HG03108 (cell line): ENCODE data around the gene BHLHE41.

ENCODE experiments used
- ATAC-seq: cut with Tn5 transposase; IDR thresholded peaks from one replicate; pipeline ENCODE4 v1.9.1; 2021; ENCODE audit warnings: moderate library complexity; ENCODE audit not compliant: unreplicated experiment

The BHLHE41 gene

DNA sequence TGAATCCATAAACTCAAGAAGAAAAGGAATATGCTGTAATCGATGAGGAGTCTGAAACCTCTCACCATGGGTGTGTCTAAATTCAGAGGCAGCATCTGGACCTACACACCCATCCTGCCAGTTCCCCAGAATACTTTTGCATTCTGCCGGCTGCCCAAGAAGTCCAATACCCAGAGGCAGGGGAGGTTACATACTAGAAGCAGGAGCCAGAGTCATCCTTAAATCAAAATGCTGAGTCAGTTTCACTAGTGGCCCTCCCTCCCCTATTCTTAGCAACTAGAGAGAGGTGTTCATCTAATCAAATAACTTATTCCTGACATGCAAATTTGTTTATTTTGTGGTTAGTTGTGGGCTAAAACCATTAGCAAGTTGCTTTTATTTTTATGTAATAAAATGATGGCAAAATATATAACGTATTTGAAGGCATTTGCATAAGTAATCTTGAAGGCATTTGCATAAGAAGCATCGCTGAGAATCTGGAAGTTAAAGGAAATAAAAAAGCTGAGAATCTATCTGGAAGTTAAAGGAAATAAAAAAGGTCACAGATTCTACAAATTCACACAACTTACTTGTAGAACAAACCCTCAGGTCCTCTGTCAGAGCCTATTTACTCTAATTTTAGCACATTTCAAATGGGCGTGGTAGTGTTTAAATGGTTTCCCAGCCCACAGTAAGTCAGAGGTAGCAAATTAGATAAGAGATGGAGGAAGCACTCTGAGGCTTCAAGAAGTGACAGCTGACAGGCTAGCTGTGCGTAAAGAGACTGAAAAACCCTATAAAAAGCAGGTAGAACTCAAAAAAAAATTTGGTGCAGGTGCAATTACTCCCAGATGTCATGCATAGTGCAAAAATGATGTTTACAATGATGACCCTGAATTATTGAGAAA lies 7.8 kb downstream of the BHLHE41 start:
- ATAC-seq: no peak

GRCh38 chr12:26114720-26115401 lies 10.0 kb downstream of the BHLHE41 start:
- ATAC-seq: no peak

- ATAC-seq: peak; percentile 56
Measured at GRCh38 chr12:26113853-26114719, 10.8 kb downstream of the BHLHE41 start.

DNA sequence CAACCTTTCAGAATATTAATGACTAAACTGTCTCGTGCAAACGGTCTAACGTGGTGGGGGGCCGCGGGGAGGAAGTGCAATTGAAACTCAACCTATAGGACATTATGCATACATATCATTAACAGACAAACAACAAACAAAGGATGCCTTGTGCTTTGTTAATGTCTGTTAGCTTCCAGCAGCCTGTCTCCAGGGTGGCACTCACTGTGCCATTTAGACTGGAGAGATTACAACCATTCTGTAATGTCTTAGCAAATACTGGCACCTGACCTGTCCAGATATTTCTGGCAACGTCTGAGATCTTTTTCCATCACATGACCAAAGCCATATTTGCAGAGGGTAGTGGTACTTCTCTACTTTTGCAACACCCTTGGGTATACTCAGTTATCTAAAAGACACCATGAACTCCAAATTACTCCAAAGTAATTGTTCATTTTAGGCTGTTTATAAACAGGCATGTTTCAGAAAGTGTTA lies 11.6 kb downstream of the BHLHE41 start:
- no peak for ATAC-seq

DNA sequence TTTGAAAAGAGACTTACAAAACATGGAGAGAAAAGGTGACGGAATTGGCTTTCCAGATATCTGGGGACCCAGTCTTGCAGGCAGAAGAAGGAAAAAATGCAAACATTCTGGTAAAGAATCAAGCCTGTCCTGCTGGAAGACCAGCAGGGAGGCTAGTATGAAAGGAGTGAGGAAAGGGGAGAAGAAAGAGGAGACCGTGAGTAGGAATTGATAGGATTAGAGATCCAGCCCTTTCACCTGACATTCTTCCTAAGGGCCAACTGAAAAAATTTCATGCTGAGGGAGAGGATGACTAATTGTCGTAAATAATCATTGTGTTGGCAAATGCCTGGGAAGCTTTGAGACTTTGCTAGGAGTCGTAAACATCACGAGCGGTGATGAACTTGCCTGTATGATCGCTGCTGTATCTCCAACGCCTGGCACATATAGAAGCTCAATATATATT lies 12.1 kb downstream of the BHLHE41 start:
- no peak for ATAC-seq

DNA sequence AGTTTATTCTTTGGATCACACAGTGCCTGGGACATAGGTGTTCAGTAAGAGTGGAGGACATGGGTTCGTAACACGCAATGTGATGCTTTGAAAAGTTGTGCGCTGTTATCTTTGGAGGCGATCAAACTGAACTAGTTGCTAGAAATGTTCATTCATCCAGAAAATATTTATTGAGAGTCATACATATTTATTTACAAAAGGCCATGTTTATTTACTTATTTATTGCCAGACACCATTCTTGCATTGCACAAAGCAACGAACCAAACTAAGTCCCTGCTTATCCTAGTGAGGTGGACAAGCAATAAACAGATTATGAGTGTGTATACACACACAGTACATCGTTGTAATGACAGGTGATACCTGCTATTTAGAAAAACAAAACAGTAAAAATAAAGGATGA lies 12.6 kb downstream of the BHLHE41 start:
- no peak for ATAC-seq

DNA sequence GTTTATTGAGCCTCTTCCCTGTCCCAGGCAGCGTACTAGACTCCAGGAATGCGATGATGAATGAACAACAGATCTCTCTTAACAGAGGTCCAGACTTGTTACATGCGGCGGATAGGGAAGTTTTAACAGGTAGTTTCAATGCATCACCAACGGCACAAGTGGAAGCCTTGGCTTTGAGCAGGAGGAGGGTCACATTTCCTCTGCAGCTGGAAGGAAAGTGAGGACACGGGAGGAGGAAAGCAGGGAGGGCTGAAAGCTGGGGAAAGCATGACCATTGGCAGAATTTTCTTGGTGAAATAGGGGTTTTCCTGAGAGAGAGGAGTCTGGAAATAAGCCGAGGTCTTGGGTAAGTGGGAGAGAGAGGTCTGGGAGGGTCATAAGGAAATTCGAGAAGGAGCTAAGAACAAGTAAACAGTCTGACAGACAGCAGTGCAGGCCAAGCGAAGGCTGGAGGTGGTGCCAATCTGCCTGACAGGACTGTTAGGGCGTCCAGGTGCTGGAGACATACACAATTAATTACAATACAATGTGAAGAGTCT lies 15.4 kb downstream of the BHLHE41 start:
- ATAC-seq: no peak

DNA sequence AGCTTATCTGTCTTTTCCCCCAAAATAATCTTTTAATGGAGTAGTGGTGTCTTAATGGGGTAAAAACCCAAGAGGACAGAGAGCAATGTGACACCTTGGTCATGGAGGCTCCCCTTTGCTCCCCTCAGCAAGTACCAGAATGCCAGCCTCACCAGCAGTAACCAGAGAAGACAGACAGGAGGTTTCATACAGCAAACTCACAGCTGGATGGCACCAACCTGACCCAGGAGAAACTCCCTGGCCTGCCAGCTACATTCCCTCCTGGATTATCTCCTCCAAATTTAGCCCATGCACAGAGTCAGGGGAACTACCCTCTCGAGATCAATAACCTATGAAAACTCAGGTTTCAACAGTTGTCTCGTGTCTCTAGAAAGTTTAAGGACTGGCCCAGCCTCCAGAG lies 15.9 kb downstream of the BHLHE41 start:
- no peak for ATAC-seq

DNA sequence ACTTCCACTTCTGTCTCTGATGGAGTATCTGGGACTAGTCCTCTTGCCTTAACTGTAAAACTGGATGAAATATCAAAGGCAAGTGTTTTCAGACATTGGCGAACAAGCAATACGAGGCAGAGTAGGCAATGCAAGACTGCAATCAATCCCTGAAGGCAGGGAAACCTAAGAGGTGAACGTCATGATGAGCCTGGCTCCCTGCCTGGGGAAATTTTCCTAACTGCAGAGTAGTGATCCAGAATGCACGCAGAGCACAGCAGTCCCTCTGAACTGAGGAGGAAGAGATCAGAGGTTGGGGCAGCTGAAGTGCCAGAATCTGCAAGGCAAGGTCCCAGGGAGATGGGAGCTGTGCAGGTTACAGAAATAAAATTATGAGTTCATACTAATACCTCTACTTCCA lies 18.5 kb downstream of the BHLHE41 start:
- no peak for ATAC-seq

DNA sequence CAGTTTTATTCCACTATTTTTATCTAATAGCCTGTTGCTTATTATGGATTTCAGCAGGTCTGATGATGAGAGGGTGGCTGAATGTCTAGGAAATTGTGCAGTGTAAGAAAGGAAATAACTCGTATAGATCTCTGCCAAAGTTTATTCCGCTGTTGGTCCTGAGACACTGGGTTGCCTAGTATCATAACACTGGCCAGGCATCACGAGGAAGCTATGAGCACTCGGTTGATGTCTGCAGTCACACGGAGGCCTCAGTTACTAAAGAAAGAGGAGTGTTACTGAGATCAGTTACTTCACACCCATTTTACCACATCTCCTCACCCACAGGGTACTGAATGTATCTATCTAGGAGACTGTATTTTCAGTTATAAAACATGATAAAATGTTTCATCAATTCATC lies 21.9 kb downstream of the BHLHE41 start:
- ATAC-seq: no peak

GRCh38 chr12:26101763-26102162 lies 23.1 kb downstream of the BHLHE41 start:
- ATAC-seq: no peak

- no peak for ATAC-seq
Measured at GRCh38 chr12:26101350-26101734, 23.5 kb downstream of the BHLHE41 start.

- ATAC-seq: no peak
Measured at GRCh38 chr12:26100666-26101349, 24.0 kb downstream of the BHLHE41 start.

DNA sequence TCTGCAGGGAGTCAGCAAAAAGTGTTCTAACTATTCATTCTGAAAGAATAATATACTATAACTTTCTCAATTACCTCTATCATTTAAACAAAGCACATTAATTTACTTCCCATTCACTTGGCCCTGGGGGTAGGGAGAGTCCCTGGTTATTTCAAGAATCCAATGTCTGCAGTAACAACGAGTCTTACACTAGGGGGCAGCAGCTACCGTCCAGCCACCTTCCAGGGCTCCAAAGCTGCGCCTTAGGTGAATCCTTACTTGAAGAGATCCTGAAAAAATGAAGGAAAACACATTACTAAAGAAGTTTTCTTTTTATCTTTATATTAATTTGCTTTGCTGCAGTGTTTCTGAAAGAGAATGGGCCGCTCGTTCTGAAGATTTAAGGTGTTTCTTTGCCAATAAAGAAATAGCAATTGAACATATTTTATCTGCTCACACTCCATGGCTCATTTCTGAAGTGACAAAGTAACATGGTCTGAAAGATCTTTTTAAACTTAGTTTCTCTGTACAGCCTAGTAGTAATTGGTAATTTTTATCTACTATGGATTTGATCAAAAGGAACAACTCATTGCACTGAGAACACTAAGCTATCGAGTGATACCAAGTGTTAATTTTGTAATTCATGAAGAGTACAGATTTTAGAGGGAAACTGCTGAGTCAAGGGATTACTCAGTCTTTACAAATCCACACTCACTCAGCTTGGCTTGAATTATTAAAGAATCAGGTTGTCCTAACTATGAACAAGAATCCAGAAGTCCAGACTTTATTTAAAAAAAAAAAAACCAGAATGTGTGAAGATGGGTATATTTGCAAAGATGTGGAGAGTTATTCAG lies 27.6 kb downstream of the BHLHE41 start:
- peak; percentile 89 for ATAC-seq

- no peak for ATAC-seq
Measured at GRCh38 chr12:26096036-26096435, 28.8 kb downstream of the BHLHE41 start.

GRCh38 chr12:26095186-26095585 lies 29.7 kb downstream of the BHLHE41 start:
- no peak for ATAC-seq

- no peak for ATAC-seq
Measured at GRCh38 chr12:26092346-26093105, 32.3 kb downstream of the BHLHE41 start.

GRCh38 chr12:26091822-26092221 lies 33.0 kb downstream of the BHLHE41 start:
- ATAC-seq: no peak
